PC-3 (cell line): Measurements from ENCODE around the gene PGS1.

ENCODE experiments used
- EZH2phosphoT487 ChIP-seq: fragments of 300-600 bp; sonication (generic); IDR thresholded peaks from 2 replicates; pipeline ENCODE4 v1.6.1; 2018; ENCODE audit warnings: mild to moderate bottlenecking, antibody characterized with exemption, low read length, borderline replicate concordance
- TF ChIP-seq, protein P1 (sequence below): fragments of 300-600 bp; sonication (generic); conservative IDR thresholded peaks from 2 replicates; pipeline ENCODE4 v1.5.1; 2017; ENCODE audit warnings: antibody characterized with exemption, low read depth, mild to moderate bottlenecking, low read length

DNA sequence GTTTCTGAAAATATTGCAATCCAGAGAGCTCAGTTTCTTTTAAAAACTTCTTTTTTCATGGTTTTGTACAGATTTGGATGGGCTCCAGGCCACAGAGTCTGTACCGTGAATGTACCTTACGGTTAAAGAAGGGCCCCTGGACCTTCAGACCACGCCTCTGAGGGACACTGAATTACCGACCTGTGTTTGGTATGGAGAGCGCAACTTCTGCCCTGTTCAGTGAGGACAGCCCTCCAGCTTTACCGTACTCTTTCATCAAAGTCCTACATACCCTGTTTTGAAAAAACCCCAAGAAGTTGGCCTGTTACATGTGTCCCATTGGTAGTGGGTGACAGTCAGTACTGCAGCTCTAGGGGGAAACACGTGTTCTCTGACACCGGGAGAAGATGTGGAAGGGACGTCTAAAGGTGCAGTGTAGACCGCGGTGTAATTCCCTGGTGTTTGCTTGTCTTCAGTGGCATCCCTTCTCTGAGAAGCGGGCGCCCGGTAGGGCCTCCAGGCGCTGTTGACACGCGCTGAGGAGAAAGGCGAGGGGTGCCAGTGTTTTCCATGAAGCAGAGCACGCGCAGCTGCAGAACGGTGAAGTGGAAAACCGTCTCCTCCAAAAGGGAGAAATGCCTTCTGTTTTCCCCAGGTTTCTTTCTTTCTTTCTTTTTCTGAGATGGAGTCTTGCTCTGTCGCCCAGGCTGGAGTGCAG is 6.2 kb downstream of the PGS1 start:
- TF ChIP-seq, protein P1, sequence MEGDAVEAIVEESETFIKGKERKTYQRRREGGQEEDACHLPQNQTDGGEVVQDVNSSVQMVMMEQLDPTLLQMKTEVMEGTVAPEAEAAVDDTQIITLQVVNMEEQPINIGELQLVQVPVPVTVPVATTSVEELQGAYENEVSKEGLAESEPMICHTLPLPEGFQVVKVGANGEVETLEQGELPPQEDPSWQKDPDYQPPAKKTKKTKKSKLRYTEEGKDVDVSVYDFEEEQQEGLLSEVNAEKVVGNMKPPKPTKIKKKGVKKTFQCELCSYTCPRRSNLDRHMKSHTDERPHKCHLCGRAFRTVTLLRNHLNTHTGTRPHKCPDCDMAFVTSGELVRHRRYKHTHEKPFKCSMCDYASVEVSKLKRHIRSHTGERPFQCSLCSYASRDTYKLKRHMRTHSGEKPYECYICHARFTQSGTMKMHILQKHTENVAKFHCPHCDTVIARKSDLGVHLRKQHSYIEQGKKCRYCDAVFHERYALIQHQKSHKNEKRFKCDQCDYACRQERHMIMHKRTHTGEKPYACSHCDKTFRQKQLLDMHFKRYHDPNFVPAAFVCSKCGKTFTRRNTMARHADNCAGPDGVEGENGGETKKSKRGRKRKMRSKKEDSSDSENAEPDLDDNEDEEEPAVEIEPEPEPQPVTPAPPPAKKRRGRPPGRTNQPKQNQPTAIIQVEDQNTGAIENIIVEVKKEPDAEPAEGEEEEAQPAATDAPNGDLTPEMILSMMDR, result no peak
- TF ChIP-seq EZH2phosphoT487, result no peak
